HepG2 (cell line): ENCODE data around the gene TRAF3. TPM values are rescaled to one million over a fixed set of nuclear protein-coding genes. Genes with fewer than 3 reads are reported as not detected.

ENCODE experiments used
- ATAC-seq: fragments of 200-7000 bp; cut with Tn5 transposase; 3 replicates; pipeline ENCODE4 v1.9.1; 2020; ENCODE audit warnings: mild to moderate bottlenecking, moderate library complexity
- BruUV-seq: library from RNA; stranded (reverse); fragments of 400-500 nt; replicated peaks from 2 replicates; lab custom pipeline; 2021; lab: Mats Ljungman, UMichigan
- CTCF ChIA-PET: fragments of 300-600 bp; formaldehyde crosslinking; extraction: SDS; loops from one replicate; lab custom pipeline; 2021; ENCODE audit warnings: low total read pairs, inconsistent platforms, low intra/inter-chr PET ratio; lab: Yijun Ruan, JAX
- POLR2A ChIA-PET: fragments of 350-600 bp; sonication (Branson Sonifier 250); formaldehyde crosslinking; loops from one replicate; lab custom pipeline; 2020; ENCODE audit warnings: antibody characterized with exemption, inconsistent platforms; lab: Yijun Ruan, JAX
- DNase-seq: peaks from one replicate; pipeline ENCODE4 v3.0.0-alpha.2; 2015; ENCODE audit warnings: low spot score
- FAIRE-seq: peaks from 3 replicates; lab custom pipeline; 2011; peaks lifted over from hg19 to GRCh38; lab: Jason Lieb, UNC
- H2AFZ ChIP-seq: one replicate; pipeline ENCODE4 v1.6.1; 2011; ENCODE audit warnings: low read length, inconsistent platforms
- H3K27ac ChIP-seq: fragments of 300-600 bp; 3 replicates; pipeline ENCODE4 v1.8.0; 2011; ENCODE audit warnings: mixed run types, mild to moderate bottlenecking, mixed read lengths, low read length, inconsistent platforms; ENCODE audit not compliant: insufficient read depth; ENCODE audit errors: extremely low read length
- H3K27me3 ChIP-seq, 2 experiments: fragments of 200-600 bp in 1 of 2; 2 replicates in 1 of 2; 3 replicates in 1 of 2; pipeline versions ENCODE4 v1.6.0 to v1.8.0; 2011; ENCODE audit warnings: low read length in 2 of 2, mild to moderate bottlenecking in 2 of 2, moderate library complexity in 2 of 2, inconsistent platforms in 1 of 2; ENCODE audit not compliant: insufficient read depth in 2 of 2, control insufficient read depth in 1 of 2
- H3K36me3 ChIP-seq, 2 experiments: fragments of 200-600 bp in 1 of 2; replicated peaks in 1 of 2; 2 replicates in 1 of 2; 3 replicates in 1 of 2; pipeline versions ENCODE4 v1.5.1 to v1.8.0; 2011; ENCODE audit warnings: low read length in 2 of 2, inconsistent platforms in 1 of 2; ENCODE audit not compliant: insufficient read depth in 2 of 2, control insufficient read depth in 1 of 2
- H3K4me1 ChIP-seq: 2 replicates; pipeline ENCODE4 v1.5.1; 2012; ENCODE audit warnings: low read length, inconsistent platforms; ENCODE audit not compliant: insufficient read depth
- H3K4me2 ChIP-seq: 2 replicates; pipeline ENCODE4 v1.6.0; 2011; ENCODE audit warnings: low read depth, low read length, inconsistent platforms
- H3K4me3 ChIP-seq, 3 experiments: fragments of 200-600 bp in 1 of 3; sonication (generic), shearing (Covaris generic) in 1 of 3; replicated peaks in 1 of 3; 2 replicates each; pipeline ENCODE4 v1.5.1; 2011 to 2016; ENCODE audit warnings: low read length in 3 of 3, inconsistent platforms in 2 of 3, low read depth in 2 of 3, mild to moderate bottlenecking in 2 of 3, control low read depth in 1 of 3, mixed read lengths in 1 of 3; ENCODE audit not compliant: insufficient read depth in 1 of 3
- H3K79me2 ChIP-seq: one replicate; pipeline ENCODE4 v1.6.1; 2011; ENCODE audit warnings: low read length, inconsistent platforms; ENCODE audit not compliant: insufficient read depth
- H3K9ac ChIP-seq: 2 replicates; pipeline ENCODE4 v1.6.0; 2011; ENCODE audit warnings: mild to moderate bottlenecking, low read depth, low read length, inconsistent platforms; ENCODE audit not compliant: insufficient read depth
- H3K9me3 ChIP-seq: 2 replicates; pipeline ENCODE4 v1.5.1; 2012; ENCODE audit warnings: mild to moderate bottlenecking, low read length
- H4K20me1 ChIP-seq: 2 replicates; pipeline ENCODE4 v1.6.0; 2011; ENCODE audit warnings: inconsistent platforms, mild to moderate bottlenecking, low read length, moderate library complexity; ENCODE audit not compliant: insufficient read depth
- GATAD1 ChIP-seq: IDR thresholded peaks from 2 replicates; pipeline ENCODE4 v1.6.1; 2016; ENCODE audit warnings: missing genetic modification reagents, missing compliant biosample characterization
- HCFC1 ChIP-seq: fragments of 150-350 bp; IDR thresholded peaks from 2 replicates; pipeline ENCODE4 v1.6.1; 2014; ENCODE audit warnings: low read depth, low read length
- HMG20A ChIP-seq: IDR thresholded peaks from 2 replicates; pipeline ENCODE4 v1.6.1; 2016; ENCODE audit warnings: borderline replicate concordance
- NFRKB ChIP-seq: fragments of 450-650 bp; IDR thresholded peaks from 2 replicates; pipeline ENCODE4 v1.6.1; 2017
- NKX3-1 ChIP-seq: sonication (generic); formaldehyde crosslinking; IDR thresholded peaks from 2 replicates; pipeline ENCODE4 v1.5.0; 2020; ENCODE audit warnings: missing genetic modification reagents
- PHF20 ChIP-seq: sonication (generic); formaldehyde crosslinking; IDR thresholded peaks from 2 replicates; pipeline ENCODE4 v1.5.0; 2020; ENCODE audit warnings: mild to moderate bottlenecking, missing genetic modification reagents
- RFXANK ChIP-seq: IDR thresholded peaks from 2 replicates; pipeline ENCODE4 v1.6.1; 2016
- SYNCRIP ChIP-seq: fragments of 200-400 bp; formaldehyde crosslinking; IDR thresholded peaks from 2 replicates; pipeline ENCODE4 v1.6.1; 2018; ENCODE audit warnings: mild to moderate bottlenecking, low read depth, low read length; ENCODE audit not compliant: insufficient read depth
- TBL1XR1 ChIP-seq: fragments of 150-350 bp; IDR thresholded peaks from 2 replicates; pipeline ENCODE4 v1.6.1; 2014; ENCODE audit warnings: borderline replicate concordance, low read length; ENCODE audit not compliant: partially characterized antibody
- TBX2 ChIP-seq: sonication (generic); formaldehyde crosslinking; IDR thresholded peaks from 2 replicates; pipeline ENCODE4 v1.5.0; 2020; ENCODE audit warnings: missing genetic modification reagents, mild to moderate bottlenecking, borderline replicate concordance
- WGBS: methylation state at CpG from one replicate; pipeline ENCODE4 v1.1.6; 2017; ENCODE audit warnings: low lambda C conversion rate; 5-methylcytosine and 5-hydroxymethylcytosine counted together
- in situ Hi-C: cut with HindIII; loops from 2 replicates; pipeline ENCODE4 v1.10.0; 2017; ENCODE audit warnings: low pct_unique_long_range_greater_than_20kb; ENCODE audit not compliant: extremely low pct_ligation_motif_present
- intact Hi-C: fragments of 100-400 bp; cut with micrococcal nuclease; formaldehyde crosslinking; loops from one replicate; pipeline ENCODE4 v1.10.0; 2022; ENCODE audit not compliant: unreplicated experiment
- polyA plus RNA-seq, 8 experiments: library from polyadenylated mRNA; depleted of rRNA in 3 of 8; stranded (reverse) in 7 of 8; unstranded in 1 of 8; fragments of >200 nt; fragmentation: Illumina TruSeq in 4 of 8; extraction: Trizol in 4 of 8; gene quantifications; 2 replicates each; pipeline versions ENCODE4 v1.2.1 to v1.2.3, GENCODE V29; 2011 to 2016; ENCODE audit warnings: low read depth in 4 of 8, missing spikeins in 1 of 8, mixed read lengths in 1 of 8; ENCODE audit not compliant: insufficient read depth in 1 of 8
- total RNA-seq, 5 experiments: library from RNA; depleted of rRNA; stranded (reverse); fragments of >200 nt; fragmentation: Illumina TruSeq; extraction: Trizol; gene quantifications; 2 replicates each; pipeline ENCODE4 v1.2.3, GENCODE V29; 2016; ENCODE audit warnings: low read depth in 1 of 5
- TF ChIP-seq, protein P1 (sequence below): sonication (generic); formaldehyde crosslinking; IDR thresholded peaks from 2 replicates; pipeline ENCODE4 v1.4.0; 2020; ENCODE audit warnings: missing genetic modification reagents
- TF ChIP-seq, protein P2 (sequence below): sonication (generic); formaldehyde crosslinking; IDR thresholded peaks from 2 replicates; pipeline ENCODE4 v1.8.0; 2022; ENCODE audit warnings: missing genetic modification reagents, mild to moderate bottlenecking, borderline replicate concordance
- TF ChIP-seq, protein P3 (sequence below): sonication (generic); formaldehyde crosslinking; IDR thresholded peaks from 2 replicates; pipeline ENCODE4 v1.8.0; 2022; ENCODE audit warnings: mild to moderate bottlenecking, missing genetic modification reagents

The TRAF3 gene
- total and polyA plus RNA-seq, 2 of the 13 experiments (the other 11 are each of a cell fraction or from before 2014, with no cell fraction given) = 6.9 to 12.2 TPM

DNA sequence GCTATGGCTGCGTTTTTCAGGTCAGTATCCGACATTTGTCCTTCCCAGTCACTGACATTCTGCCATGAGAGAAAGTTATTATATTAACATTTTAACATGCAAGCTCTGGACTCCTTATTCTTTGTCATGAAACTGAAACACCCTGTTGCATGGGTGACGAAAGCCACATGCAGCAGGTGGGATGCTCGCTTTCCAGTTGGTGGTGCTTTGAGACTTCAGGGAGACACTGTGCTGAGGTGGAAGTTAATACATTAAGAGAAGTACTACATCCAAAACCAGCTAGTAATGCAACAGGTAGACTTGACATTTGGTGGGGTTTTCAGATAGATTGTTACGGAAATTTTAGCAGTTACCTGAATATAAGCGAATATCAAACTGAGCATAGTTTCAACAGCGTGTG is 112.4 kb downstream of the TRAF3 start:
- CTCF ChIA-PET = no interaction called here
- no peak for FAIRE-seq
- in situ Hi-C loops = no loop called here

More for the DNA sequence above, 112.4 kb downstream of the TRAF3 start:
- Histone ChIP-seq H3K4me1 (no peaks in the 10 kb centered on the region; the same call in 1 of the 2 replicates), H3K27ac (no peak overlapping the region), H4K20me1 (no peaks in the 10 kb centered on the region), H2AFZ (no peak overlapping the region)
- WGBS = 96% methylated on average over 7 of the region's 7 CpGs
- intact Hi-C loops = no loop called here
- POLR2A ChIA-PET = no interaction called here
- TF ChIP-seq NKX3-1 (CRISPR knock-in tag) (no peak), NFRKB (no peak), TBX2 (CRISPR knock-in tag) (no peak), HMG20A (no peak), SYNCRIP (no peak), HCFC1 (no peak), TBL1XR1 (no peak), GATAD1 (no peak), PHF20 (CRISPR knock-in tag) (no peak), RFXANK (no peak)
- TF ChIP-seq, protein P1, sequence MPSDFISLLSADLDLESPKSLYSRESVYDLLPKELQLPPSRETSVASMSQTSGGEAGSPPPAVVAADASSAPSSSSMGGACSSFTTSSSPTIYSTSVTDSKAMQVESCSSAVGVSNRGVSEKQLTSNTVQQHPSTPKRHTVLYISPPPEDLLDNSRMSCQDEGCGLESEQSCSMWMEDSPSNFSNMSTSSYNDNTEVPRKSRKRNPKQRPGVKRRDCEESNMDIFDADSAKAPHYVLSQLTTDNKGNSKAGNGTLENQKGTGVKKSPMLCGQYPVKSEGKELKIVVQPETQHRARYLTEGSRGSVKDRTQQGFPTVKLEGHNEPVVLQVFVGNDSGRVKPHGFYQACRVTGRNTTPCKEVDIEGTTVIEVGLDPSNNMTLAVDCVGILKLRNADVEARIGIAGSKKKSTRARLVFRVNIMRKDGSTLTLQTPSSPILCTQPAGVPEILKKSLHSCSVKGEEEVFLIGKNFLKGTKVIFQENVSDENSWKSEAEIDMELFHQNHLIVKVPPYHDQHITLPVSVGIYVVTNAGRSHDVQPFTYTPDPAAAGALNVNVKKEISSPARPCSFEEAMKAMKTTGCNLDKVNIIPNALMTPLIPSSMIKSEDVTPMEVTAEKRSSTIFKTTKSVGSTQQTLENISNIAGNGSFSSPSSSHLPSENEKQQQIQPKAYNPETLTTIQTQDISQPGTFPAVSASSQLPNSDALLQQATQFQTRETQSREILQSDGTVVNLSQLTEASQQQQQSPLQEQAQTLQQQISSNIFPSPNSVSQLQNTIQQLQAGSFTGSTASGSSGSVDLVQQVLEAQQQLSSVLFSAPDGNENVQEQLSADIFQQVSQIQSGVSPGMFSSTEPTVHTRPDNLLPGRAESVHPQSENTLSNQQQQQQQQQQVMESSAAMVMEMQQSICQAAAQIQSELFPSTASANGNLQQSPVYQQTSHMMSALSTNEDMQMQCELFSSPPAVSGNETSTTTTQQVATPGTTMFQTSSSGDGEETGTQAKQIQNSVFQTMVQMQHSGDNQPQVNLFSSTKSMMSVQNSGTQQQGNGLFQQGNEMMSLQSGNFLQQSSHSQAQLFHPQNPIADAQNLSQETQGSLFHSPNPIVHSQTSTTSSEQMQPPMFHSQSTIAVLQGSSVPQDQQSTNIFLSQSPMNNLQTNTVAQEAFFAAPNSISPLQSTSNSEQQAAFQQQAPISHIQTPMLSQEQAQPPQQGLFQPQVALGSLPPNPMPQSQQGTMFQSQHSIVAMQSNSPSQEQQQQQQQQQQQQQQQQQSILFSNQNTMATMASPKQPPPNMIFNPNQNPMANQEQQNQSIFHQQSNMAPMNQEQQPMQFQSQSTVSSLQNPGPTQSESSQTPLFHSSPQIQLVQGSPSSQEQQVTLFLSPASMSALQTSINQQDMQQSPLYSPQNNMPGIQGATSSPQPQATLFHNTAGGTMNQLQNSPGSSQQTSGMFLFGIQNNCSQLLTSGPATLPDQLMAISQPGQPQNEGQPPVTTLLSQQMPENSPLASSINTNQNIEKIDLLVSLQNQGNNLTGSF (CRISPR knock-in tag) = no peak
- TF ChIP-seq, protein P2, sequence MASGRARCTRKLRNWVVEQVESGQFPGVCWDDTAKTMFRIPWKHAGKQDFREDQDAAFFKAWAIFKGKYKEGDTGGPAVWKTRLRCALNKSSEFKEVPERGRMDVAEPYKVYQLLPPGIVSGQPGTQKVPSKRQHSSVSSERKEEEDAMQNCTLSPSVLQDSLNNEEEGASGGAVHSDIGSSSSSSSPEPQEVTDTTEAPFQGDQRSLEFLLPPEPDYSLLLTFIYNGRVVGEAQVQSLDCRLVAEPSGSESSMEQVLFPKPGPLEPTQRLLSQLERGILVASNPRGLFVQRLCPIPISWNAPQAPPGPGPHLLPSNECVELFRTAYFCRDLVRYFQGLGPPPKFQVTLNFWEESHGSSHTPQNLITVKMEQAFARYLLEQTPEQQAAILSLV (CRISPR knock-in tag) = no peak
- TF ChIP-seq, protein P3, sequence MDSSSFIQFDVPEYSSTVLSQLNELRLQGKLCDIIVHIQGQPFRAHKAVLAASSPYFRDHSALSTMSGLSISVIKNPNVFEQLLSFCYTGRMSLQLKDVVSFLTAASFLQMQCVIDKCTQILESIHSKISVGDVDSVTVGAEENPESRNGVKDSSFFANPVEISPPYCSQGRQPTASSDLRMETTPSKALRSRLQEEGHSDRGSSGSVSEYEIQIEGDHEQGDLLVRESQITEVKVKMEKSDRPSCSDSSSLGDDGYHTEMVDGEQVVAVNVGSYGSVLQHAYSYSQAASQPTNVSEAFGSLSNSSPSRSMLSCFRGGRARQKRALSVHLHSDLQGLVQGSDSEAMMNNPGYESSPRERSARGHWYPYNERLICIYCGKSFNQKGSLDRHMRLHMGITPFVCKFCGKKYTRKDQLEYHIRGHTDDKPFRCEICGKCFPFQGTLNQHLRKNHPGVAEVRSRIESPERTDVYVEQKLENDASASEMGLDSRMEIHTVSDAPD (CRISPR knock-in tag) = no peak
- TF ChIP-seq, all 625 proteins: peak for 0
- Histone ChIP-seq H3K27me3 (no peaks in the 10 kb centered on the region), H3K79me2 (no peaks in the 10 kb centered on the region), H3K36me3 (peaks cover 5 to 6% of the 10 kb centered on the region in 2 experiments; a peak in 2 of 5 replicates), H3K9me3 (no peaks in the 10 kb centered on the region), H3K9ac (no peak overlapping the region), H3K4me3 (no peak overlapping the region), H3K4me2 (no peak overlapping the region)
- ATAC-seq (no peak), DNase-seq (no peak)
- BruUV-seq = no TSS peak
